GM19372 (cell line): Measurements from ENCODE around the gene PRDM16.

Experiments
- ATAC-seq: cut with Tn5 transposase; IDR thresholded peaks from one replicate; pipeline ENCODE4 v1.9.1; 2021; ENCODE audit warnings: mild to moderate bottlenecking, low read depth, moderate library complexity; ENCODE audit not compliant: unreplicated experiment

Gene PRDM16

DNA sequence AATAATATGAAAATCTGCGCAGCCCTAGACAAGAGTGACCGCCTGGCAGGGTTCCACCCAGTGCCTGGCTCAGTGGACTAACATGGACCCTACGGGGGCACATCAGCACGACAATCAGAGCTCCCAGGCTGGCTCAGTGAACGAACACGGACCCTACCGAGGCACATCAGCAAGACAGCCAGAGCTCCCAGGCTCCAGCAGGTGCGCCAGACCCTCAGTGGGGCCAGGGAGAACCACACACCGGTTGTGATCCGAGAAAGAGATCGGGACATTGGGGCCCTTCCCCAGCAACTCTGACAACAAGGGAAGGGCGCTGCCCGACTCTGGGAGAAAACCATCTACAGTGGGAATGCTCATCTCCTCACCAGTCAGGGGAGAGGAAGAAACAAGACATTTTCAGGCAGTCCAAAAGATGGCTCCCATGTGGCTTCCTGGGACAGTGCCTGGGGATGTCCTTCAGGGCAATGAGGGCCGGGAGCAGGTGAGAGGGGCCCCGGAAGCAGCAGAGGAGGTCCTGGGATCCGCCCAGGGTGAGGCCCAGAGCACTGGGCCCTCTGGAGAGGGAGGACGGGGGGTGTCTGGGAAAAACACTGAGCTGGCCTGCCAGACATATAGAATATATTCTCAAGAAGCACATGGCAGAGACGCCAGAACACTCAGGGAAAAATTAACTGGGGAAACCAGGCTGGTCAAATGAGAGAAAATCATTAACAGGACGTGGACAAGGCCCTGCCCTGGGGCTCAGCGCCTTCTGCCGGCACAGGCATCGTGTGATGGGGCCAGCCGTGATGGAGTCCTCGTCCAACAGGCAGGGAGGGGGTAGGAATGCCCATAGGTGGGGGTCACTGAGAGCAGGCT, 390.3 kb downstream of the PRDM16 start:
- ATAC-seq, result no peak

GRCh38 chr1:3459940-3460671, 391.1 kb downstream of the PRDM16 start:
- ATAC-seq, result no peak

GRCh38 chr1:3460672-3461131, 391.7 kb downstream of the PRDM16 start:
- no peak for ATAC-seq

- no peak for ATAC-seq
These were observed 392.4 kb downstream of the PRDM16 start for GRCh38 chr1:3461238-3461933.

- no peak for ATAC-seq
These were observed 392.9 kb downstream of the PRDM16 start for GRCh38 chr1:3461934-3462275.

GRCh38 chr1:3462356-3463012, 393.5 kb downstream of the PRDM16 start:
- no peak for ATAC-seq

- no peak for ATAC-seq
These were observed 394.0 kb downstream of the PRDM16 start for GRCh38 chr1:3463013-3463385.

GRCh38 chr1:3463408-3463863, 394.4 kb downstream of the PRDM16 start:
- no peak for ATAC-seq

DNA sequence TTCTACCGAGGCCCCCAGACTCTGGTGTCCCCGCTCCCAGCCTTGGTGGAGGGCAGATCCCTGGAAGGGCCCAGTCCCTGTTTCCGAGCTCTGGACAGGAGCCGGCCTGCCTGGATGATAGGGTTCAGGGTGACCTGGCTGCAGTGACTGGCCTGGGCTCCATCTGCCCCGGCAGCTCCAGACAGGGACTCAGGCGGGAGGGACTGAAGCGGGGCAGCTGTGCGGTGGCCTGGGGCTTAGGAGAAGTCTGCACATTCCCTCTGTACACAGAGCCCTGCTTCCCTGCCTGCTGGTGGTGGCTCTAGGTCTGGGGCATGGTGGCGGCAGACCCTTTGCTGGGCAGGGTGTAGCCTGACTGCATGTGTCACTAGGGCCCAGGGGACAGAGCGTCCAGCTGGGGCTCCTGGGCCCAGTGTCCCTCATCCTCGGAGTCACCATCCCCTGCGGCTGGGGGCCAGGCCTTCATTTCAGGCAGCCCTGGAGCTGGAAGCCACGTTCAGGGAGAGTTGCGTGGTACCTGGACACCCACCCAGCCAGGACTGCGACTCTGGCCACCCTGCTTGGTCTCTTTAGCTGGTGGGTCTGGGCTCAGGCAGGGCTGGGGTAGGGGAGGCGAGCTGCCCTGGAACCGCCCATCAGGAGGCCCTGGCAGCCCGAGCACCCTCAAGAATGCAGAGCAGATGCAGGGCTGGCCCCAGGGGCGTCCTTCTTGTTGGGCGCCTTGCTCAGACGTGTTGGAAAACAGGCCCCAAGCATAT, 395.1 kb downstream of the PRDM16 start:
- ATAC-seq, result no peak

GRCh38 chr1:3464649-3465025, 395.6 kb downstream of the PRDM16 start:
- ATAC-seq, result no peak

GRCh38 chr1:3465091-3465934, 396.3 kb downstream of the PRDM16 start:
- ATAC-seq, result no peak

GRCh38 chr1:3465935-3466321, 396.9 kb downstream of the PRDM16 start:
- no peak for ATAC-seq

DNA sequence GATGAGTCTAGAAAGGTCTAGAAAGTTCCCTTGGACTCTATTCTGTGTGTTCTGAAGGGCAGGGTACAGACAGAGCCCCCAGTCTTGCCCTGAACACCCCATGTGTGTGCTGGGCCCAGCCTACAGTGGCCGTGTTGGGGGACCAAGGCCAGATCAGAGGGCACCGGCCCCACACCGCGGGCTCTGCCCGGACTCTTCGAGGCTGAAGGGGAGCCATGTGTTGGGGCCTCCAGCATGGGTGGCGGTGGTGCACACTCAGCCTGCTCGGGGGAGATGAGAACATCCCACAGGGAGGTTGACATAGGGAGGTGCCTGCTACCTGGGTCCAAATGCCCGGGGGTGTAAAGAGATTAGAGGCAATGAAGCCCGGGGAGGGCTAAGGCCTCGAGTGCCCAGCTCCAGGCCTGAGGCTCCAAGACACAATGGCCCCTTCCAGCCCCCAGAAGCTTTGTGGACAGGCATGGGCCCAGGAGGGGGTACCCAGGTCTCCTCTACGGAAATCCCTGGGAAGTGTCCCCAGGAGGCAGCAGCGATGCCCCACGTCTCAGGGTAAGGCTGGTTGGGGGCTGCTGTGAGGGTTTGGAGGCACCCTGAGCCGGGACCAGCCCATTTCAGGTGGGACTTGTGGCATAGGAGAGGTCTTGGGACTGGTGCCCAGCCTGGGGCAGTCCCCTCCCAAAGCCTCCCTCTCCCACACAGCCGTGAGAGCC, 397.5 kb downstream of the PRDM16 start:
- no peak for ATAC-seq

GRCh38 chr1:3467096-3468036, 398.4 kb downstream of the PRDM16 start:
- ATAC-seq, result no peak

- no peak for ATAC-seq
These were observed 399.5 kb downstream of the PRDM16 start for GRCh38 chr1:3468236-3469103.

- ATAC-seq, result no peak
These were observed 400.3 kb downstream of the PRDM16 start for GRCh38 chr1:3469104-3469848.
